GM12878 (cell line): ENCODE measurements around the gene ZNF408.

Source experiments
- CTCF ChIP-seq, 3 experiments: IDR thresholded peaks in 2 of 3; conservative IDR thresholded peaks in 1 of 3; 2 replicates each; pipeline ENCODE4 v1.5.1; 2011; ENCODE audit warnings: low read depth in 3 of 3, low read length in 3 of 3, mild to moderate bottlenecking in 3 of 3, control low read depth in 2 of 3, moderate library complexity in 2 of 3, inconsistent platforms in 1 of 3, mixed read lengths in 1 of 3; ENCODE audit not compliant: control insufficient read depth in 2 of 3, insufficient read depth in 1 of 3; ENCODE audit errors: extremely low read depth in 1 of 3
- CUX1 ChIP-seq: IDR thresholded peaks from 2 replicates; pipeline ENCODE4 v1.6.1; 2012; ENCODE audit warnings: improper control_type of control experiment, low read depth, low read length; ENCODE audit not compliant: insufficient replicate concordance
- EP300 ChIP-seq, 2 experiments: fragments of 150-350 bp in 1 of 2; IDR thresholded peaks; 2 replicates each; pipeline ENCODE4 v1.6.1; 2011 to 2012; ENCODE audit warnings: low read depth in 2 of 2, low read length in 2 of 2, borderline replicate concordance in 1 of 2, improper control_type of control experiment in 1 of 2, inconsistent platforms in 1 of 2; ENCODE audit not compliant: control insufficient read depth in 1 of 2
- EZH2 ChIP-seq: IDR thresholded peaks from 2 replicates; pipeline ENCODE4 v1.6.1; 2012; ENCODE audit warnings: low read depth, mild to moderate bottlenecking, control low read depth, inconsistent platforms, low read length, borderline replicate concordance; ENCODE audit not compliant: control insufficient read depth
- JUND ChIP-seq: IDR thresholded peaks from 2 replicates; pipeline ENCODE4 v1.6.1; 2012; ENCODE audit warnings: low read depth, mild to moderate bottlenecking, low read length, improper control_type of control experiment, moderate library complexity
- POLR2A ChIP-seq: IDR thresholded peaks from 2 replicates; pipeline ENCODE4 v1.6.1; 2011; ENCODE audit warnings: low read depth, mild to moderate bottlenecking, low read length
- SMC3 ChIP-seq: IDR thresholded peaks from 2 replicates; pipeline ENCODE4 v1.6.1; 2011; ENCODE audit warnings: low read length, improper control_type of control experiment, borderline replicate concordance
- SREBF1 ChIP-seq: IDR thresholded peaks from 2 replicates; pipeline ENCODE4 v1.6.1; 2012; ENCODE audit warnings: mild to moderate bottlenecking, low read length
- SREBF2 ChIP-seq: IDR thresholded peaks from 2 replicates; pipeline ENCODE4 v1.6.1; 2012; ENCODE audit warnings: mild to moderate bottlenecking, low read length

- no peak for TF ChIP-seq EZH2
- no peak for TF ChIP-seq SREBF1
- TF ChIP-seq CTCF (IDR thresholded peaks at IDR 0.05 in 2 of 3, conservative IDR thresholded peaks at IDR 0.05 in 1 of 3; ENCODE audit: control insufficient read depth in 2 of 3, extremely low read depth in 1 of 3, insufficient read depth in 1 of 3, low read depth in 3 of 3, low read length in 3 of 3) = no peak
- TF ChIP-seq POLR2A = no peak
- TF ChIP-seq SREBF2 = no peak
- no peak for TF ChIP-seq SMC3
- TF ChIP-seq JUND = no peak
- TF ChIP-seq CUX1 = no peak
- no peak for TF ChIP-seq EP300 (IDR thresholded peaks at IDR 0.05; ENCODE audit: borderline replicate concordance in 1 of 2, control insufficient read depth in 1 of 2, low read depth in 2 of 2, low read length in 2 of 2)
These were observed 28.5 kb downstream of the ZNF408 start for GRCh38 chr11:46729110-46730027.
